Measurements from ENCODE around the gene TOP2A.
"Not testable (repeated sequence)": the region's sequence is repeated elsewhere in the genome, so short reads cannot be mapped to it uniquely, and the experiment has no call there.

Gene TOP2A

GRCh38 chr17:40432864-40433528 is 15.3 kb upstream of the TOP2A start:
- DNase-seq (ENCODE audit: low read depth): no peak

DNA sequence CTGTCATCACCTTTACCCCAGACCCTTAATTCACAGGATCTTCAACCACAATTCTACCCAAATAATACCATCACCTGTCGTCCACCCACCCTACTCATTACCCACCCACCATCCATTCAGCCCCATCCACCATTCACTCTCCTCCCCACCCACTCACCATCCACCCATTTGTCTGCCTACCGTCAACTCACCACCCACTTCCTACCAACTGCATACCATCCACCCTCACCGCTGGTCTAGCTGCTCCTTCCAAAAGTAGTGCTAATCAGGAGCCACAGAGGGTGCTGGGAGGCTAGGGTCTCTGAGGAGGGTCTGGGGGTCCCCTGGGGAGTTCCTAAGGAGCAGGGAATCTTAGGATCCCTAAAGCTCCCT is 13.5 kb upstream of the TOP2A start:
- DNase-seq (ENCODE audit: low read depth): no peak

GRCh38 chr17:40430272-40431230 is 12.9 kb upstream of the TOP2A start:
- DNase-seq (ENCODE audit: low read depth): no peak

GRCh38 chr17:40427002-40427491 is 9.4 kb upstream of the TOP2A start:
- no peak for DNase-seq (ENCODE audit: low read depth)

GRCh38 chr17:40425741-40426140 is 8.0 kb upstream of the TOP2A start:
- no peak for DNase-seq (ENCODE audit: low read depth)

- DNase-seq (ENCODE audit: low read depth): no peak
Observed at GRCh38 chr17:40422990-40423633, 5.4 kb upstream of the TOP2A start.

- no peak for DNase-seq (ENCODE audit: low read depth)
Observed at GRCh38 chr17:40419559-40420331, 2.0 kb upstream of the TOP2A start.

DNA sequence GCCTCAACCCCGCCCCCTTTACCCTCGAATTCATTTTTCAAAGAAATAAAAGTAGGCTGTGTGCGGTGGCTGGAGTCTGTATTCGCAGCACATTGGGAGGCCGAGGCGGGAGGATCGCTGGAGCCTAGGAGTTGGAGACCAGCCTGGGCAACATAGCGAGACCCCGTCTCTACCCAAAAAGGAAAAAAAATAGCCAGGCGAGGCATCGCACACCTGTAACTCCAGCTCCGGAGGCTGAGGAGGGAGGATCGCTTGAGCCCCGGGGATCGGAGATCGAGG is 671 bp upstream of the TOP2A start:
- no peak for DNase-seq (ENCODE audit: low read depth)

- DNase-seq (ENCODE audit: low read depth): no peak
Observed at GRCh38 chr17:40417258-40417608, 463 bp downstream of the TOP2A start.

GRCh38 chr17:40416671-40417070 is 1.0 kb downstream of the TOP2A start:
- no peak for DNase-seq (ENCODE audit: low read depth)

DNA sequence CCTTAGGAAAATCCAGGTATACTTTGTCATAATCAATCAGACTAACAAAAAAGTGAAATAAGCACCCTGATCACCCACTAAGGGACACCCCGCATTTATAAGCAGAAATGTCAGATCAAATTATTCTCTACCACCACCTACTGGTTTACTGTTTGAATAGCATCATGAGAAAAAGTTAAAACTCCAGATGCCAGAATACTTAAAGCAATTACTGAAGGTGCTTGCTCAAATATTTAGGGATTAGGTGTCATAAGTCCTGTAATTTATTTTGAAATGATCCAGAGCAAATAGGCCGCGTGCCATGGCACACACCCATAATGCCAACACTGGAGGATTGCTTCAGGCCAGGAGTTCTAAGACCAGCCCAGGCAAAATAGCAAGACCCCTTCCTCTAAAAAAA is 2.3 kb downstream of the TOP2A start:
- no peak for DNase-seq (ENCODE audit: low read depth)

DNA sequence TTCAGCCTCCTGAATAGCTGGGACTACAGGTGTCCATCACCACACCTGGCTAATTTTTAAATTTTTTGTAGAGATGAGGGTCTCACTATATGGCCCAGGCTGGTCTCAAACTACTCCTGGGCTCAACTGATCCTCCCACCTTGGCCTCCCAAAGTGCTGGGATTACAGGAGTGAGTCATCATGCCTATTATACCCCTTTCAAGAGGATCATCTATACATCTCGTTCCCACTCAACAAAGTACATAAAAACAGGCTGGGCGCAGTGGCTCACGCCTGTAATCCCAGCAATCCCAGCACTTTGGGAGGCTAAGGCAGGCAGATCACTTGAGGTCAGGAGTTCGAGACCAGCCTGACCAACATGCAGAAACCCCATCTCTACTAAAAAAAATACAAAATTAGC is 3.4 kb downstream of the TOP2A start:
- DNase-seq (ENCODE audit: low read depth): not testable (repeated sequence)

- DNase-seq (ENCODE audit: low read depth): no peak
Observed at GRCh38 chr17:40412880-40413279, 4.8 kb downstream of the TOP2A start.

DNA sequence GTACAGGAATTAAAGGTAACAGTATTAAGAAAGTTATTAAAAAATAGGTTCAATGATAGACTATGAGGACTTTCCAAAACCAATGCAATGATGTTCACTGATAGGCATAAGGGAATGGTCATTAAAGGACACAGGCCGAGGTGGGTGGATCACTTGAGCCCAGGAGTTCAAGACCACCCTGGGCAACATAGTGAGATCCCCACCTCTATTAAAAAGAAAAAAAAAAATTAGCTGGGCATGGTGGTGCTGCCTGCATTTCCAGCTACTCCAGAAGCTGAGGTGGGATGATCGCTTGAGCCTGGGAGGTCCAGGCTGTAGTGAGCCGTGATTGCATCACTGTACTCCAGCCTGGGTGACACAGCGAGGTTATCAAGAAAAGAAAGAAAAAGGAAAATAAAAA is 5.9 kb downstream of the TOP2A start:
- no peak for DNase-seq (ENCODE audit: low read depth)

GRCh38 chr17:40410082-40410481 is 7.6 kb downstream of the TOP2A start:
- no peak for DNase-seq (ENCODE audit: low read depth)

- not testable (repeated sequence) for DNase-seq (ENCODE audit: low read depth)
Observed at GRCh38 chr17:40409540-40409939, 8.2 kb downstream of the TOP2A start.

- no peak for DNase-seq (ENCODE audit: low read depth)
Observed at GRCh38 chr17:40407460-40407859, 10.2 kb downstream of the TOP2A start.

- DNase-seq (ENCODE audit: low read depth): no peak
Observed at GRCh38 chr17:40404003-40404402, 13.7 kb downstream of the TOP2A start.

GRCh38 chr17:40402668-40403067 is 15.0 kb downstream of the TOP2A start:
- no peak for DNase-seq (ENCODE audit: low read depth)

DNA sequence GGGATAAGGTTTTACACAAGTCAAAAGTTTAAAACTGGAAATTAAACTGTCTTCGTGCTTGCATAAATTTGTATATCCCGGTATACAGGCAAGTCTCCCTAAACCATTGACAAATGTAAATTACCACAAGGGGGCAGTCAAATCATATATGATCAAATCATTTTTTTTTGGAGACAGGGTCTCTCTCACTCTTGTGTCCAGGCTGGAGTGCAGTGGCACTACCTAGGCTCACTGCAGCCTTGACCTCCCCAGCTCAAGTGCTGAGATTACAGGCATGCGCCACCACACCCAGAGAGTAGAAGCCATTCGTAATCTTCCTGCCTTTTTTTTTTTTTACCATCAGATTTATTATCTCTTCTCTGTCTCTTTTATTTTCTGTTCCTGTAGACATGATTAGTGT is 18.5 kb downstream of the TOP2A start:
- no peak for DNase-seq (ENCODE audit: low read depth)

DNA sequence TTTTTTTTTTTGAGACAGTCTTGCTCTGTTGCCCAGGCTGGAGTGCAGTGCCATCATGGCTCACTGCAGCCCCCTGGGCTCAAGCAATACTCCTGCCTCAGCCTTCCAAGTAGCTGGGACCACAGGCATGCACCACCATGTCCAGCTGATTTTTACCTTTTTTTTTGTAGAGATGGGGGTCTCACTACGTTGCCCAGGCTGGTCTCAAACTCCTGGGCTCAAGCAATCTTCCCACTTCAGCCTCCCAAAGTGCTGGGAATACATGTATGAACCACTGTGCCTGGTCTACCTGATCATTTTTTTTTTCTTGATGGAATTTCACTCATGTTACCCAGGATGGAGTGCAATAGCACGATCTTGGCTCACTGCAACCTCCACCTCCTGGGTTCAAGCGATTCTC is 31.1 kb downstream of the TOP2A start:
- not testable (repeated sequence) for DNase-seq (ENCODE audit: low read depth)

DNA sequence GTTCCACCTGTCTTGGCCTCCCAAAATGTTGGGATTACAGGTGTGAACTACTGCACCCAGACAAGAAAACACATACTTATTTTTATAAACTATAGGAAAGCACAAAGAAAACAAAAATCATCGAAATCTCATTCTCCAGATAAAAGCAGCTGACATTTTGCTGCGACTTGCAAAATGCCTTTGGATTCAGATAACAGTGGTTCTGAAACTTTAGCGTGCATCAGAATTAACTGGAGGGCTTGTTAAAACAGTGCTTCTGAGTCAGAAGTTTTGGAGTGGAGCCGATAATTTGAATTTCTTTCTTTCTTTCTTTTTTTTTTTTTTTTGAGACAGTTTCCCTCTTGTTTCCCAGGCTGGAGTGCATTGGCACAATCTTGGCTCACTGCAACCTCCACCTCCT is 35.4 kb downstream of the TOP2A start:
- no peak for DNase-seq (ENCODE audit: low read depth)
